HG03064 (cell line): ENCODE data around the gene EPS8.
A peak's percentile ranks its signal among the peaks of the same experiment; 100 is the strongest.

ENCODE experiments used
- ATAC-seq: cut with Tn5 transposase; IDR thresholded peaks from one replicate; pipeline ENCODE4 v1.9.1; 2021; ENCODE audit warnings: low read depth; ENCODE audit not compliant: unreplicated experiment

Gene EPS8

DNA sequence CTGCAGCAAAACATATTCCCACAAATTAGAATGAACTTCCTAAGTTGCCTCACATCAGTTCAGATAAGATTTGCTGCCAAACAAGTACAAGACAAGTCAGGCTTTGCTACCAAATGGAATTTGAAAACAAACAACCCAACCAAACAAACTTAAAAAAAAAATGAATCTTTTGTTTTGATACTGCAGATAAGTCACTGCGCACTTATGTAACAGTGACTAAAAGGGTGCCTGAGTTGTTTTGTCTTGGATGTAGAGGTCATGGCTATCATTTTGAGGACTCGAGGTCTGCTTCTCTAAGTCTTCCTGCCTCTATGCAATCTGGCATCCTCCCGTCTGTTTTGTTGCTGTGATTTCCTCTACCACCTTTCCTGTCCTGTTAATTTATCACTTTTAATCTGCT is 11.1 kb upstream of the EPS8 start:
- ATAC-seq = no peak

DNA sequence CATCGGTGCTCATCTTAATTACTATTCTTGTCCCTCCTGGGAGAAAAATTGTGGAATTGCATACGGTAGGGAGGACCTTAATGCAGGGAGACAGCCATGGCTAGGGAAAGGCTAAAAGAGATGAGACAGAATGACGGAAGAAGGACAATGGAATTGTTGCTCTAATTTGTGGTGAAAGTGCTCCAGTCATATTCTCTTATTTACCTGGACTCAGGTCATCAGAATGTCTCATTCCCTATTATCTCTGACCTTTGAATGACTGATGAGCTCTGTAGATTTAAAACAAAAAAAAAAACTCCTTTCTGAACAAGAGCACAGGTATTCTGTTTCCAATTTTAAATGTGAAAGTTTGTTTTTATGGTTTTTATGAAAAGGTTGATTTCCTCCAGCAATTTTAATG is 8.6 kb upstream of the EPS8 start:
- no peak for ATAC-seq

DNA sequence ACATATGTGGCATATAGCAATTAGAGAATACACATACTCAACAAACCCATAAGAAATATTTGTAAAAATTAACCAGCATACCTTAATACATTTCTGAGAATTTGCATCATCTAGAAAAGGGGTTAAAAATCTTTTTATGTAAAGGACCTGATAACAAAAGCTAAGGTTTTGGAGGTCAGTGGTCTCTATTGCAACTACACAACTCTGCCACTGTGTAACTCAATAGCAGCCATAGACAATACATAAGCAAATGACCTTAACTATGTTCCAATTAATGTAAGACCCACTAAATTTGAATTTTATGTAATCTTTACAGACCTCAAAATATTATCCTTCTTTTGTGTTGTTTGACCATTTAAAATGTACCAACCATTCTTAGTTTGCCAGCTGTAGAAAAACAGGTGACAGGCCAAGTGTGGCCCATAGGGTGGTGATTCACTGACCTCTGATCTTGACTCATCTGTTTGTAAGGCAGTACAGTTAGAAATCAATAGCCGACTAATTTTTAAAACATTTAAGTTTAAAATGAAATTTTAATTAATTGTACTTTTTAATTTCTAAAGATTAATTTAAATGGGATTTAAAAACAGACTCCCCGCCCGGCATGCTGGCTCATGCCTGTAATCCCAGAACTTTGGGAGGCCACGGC is 7.4 kb upstream of the EPS8 start:
- ATAC-seq = no peak

- no peak for ATAC-seq
Measured at GRCh38 chr12:15794836-15795235, 5.6 kb upstream of the EPS8 start.

GRCh38 chr12:15794196-15794595 is 5.0 kb upstream of the EPS8 start:
- ATAC-seq = no peak

DNA sequence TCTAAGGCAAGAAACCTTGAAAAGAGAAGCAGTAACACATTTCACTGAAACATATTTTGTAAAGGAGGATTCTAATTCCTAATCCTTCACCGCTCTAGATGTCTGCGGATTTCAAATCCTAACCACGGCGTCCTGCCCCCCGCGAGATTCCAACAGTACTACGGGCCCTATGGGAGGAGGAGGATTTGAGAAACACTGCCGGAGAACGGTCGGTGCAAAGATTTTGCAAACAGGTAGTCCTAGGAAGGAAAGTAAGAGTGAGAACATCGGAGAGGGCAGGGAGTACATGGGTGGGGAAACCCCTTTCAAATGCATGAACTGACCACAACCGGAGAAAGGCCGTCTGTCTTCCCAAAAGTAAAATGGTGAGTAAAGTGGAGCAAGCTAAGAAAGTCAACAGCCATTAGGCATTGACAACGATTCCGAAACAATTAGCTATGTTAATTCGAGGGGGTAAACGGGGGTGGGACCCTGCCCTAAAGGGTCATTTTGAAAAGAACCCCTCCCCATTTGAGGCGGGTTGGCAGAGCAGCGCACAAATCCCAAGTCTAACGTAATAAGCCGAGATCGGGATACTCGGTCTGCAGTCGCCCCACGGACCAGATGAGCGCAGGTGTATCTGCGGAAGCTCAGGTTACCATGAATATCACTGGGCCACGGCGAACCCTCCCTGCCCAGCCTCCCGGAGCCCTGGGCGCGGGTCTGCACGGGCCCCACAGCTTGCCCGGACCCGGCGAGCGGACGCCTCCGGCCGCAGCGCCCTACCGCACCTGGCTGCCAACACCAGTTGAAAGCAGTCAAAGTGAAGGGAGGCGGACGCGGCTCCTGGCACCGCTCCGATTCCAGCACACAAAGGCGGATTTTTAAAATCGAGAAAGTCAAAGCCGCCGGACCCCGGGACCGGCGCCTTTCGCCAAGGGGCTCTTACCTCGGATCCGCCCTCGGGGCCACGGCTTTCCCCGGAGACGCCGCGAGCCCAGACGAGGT is 662 bp downstream of the EPS8 start:
- ATAC-seq = peak; percentile 44

DNA sequence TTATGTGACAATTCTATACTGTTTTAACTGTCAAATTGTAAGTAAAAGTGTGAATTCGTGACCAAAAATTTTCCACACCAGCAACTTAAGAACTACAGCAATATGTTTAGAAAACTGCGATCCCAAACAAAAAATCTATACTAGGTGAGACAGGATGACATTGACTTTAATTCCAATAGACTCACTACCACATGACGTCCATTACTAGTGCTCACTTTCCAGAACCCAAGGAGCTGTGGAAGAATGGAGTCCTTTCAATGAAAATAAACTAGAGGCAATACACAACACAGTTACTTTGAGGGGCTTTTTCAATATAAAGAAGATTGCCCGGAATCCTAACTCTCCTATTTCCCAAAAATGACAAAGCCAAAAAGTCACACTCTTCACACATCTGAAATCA is 1.4 kb downstream of the EPS8 start:
- ATAC-seq = no peak

GRCh38 chr12:15786772-15787171 is 2.4 kb downstream of the EPS8 start:
- ATAC-seq = no peak

DNA sequence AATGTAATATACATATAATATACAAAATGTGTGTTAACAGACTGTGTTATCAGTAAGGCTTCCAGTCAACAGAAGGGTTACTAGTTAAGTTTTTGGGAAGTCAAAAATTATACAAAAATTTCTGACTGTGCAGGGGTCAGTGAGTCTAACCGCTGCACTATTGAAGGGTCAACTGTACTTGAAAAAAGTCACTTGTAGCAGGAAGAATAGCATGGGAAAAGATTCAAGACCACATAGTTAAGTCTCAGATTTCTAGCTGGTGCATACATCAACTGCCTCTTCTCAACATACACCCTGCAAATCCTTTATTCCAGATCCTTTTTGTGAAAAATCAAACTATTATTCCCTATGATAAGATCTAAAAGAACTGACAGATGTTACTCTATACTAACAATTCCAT is 5.9 kb downstream of the EPS8 start:
- no peak for ATAC-seq

DNA sequence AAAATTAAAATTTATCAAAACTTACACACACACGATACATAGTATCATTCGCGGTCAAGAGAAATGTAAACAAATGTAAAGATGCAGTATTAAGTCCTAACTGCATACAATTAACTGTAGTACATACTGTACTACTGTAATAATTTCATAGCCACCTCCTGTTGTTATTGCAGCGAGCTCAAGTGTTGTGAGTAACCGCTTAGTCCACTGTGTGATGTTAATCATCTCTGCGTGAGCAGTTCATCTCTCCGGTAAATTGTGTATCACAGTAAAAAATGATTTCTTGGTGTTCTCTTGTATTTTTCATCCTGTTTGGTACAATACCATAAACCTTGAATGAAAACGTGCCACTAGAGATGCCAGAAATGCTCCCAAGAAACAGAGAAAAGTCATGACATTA is 6.5 kb downstream of the EPS8 start:
- ATAC-seq = no peak

- ATAC-seq = no peak
Measured at GRCh38 chr12:15779925-15780324, 9.3 kb downstream of the EPS8 start.

- ATAC-seq = no peak
Measured at GRCh38 chr12:15778126-15778525, 11.1 kb downstream of the EPS8 start.

DNA sequence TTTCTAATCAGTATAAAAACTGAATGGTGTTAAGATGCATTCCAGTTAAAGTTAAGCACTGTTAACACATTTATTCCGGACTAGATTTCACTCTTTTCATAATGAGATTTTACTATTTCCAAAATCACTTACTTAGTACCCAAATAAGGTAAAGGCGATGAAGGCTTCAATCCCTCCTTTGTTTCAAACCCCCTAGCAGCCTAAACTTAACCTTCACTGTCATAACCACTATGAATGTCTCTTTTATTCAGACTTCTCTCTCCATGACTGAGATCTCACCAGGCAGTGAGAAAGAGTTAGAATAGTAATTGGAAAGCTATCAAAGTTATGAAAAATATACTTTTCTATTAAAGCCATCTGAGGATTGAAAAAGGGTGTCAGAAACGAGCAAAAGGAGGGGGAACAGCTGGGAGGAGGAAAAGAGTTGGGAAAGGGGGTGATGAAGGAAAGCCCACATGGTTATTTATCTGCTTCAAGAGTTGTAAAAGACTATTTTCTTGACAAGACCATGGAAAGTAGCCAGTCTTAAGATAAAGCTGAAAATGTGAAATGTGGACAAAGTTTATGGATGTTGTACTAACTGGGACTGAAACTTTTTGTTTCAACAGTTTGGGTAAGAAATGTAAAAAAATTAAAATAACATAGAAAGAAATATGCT is 11.7 kb downstream of the EPS8 start:
- ATAC-seq = no peak

DNA sequence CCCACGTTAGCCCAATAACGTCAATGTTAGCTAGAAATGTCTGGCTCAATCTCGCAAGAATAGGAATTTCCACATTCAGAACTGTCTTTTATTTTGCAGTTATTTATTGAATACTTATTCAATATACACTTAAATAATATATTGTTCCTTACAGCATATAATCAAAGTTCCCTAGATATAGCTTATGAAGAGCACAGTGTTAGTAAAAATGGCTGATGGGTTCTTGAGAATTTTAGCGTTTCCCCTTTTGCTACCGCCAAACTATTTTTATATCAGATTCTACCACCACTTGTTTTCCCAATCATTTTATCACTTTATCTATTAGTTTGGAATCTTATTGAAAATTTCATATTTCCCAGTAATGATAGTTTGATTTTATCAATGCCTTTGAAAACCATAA is 12.7 kb downstream of the EPS8 start:
- no peak for ATAC-seq

- no peak for ATAC-seq
Measured at GRCh38 chr12:15774819-15775218, 14.4 kb downstream of the EPS8 start.

- ATAC-seq = no peak
Measured at GRCh38 chr12:15772405-15773018, 16.7 kb downstream of the EPS8 start.

DNA sequence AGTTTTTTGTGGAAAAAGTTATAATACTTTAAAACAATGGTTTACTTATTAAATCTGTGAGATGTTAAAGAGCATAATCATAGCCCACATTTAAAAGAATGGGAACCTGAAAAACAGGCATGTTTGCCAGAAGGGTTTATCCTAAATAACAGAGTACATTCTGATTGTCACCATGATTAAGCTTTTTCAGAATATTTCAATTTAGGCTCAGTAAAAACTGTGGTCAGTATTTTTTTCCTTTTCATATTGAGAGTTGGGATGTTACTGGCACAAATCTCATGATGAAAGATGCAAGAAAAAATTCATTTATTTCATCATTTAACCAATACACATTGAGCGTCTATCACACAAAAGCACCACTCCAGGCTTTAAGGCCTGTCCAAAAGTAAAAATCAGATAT is 18.6 kb downstream of the EPS8 start:
- ATAC-seq = no peak

- ATAC-seq = no peak
Measured at GRCh38 chr12:15770021-15770420, 19.2 kb downstream of the EPS8 start.

GRCh38 chr12:15769586-15769985 is 19.6 kb downstream of the EPS8 start:
- no peak for ATAC-seq

- no peak for ATAC-seq
Measured at GRCh38 chr12:15767301-15767700, 21.9 kb downstream of the EPS8 start.

GRCh38 chr12:15763328-15763727 is 25.9 kb downstream of the EPS8 start:
- ATAC-seq = no peak
